HG03103 (cell line): Measurements from ENCODE around the gene SAMD9.
"Not testable (repeated sequence)": the region's sequence is repeated elsewhere in the genome, so short reads cannot be mapped to it uniquely, and the experiment has no call there.

Experiments
- ATAC-seq: cut with Tn5 transposase; IDR thresholded peaks from one replicate; pipeline ENCODE4 v1.9.1; 2021; ENCODE audit warnings: low read depth; ENCODE audit not compliant: unreplicated experiment

The SAMD9 gene

GRCh38 chr7:93117852-93118530 is at the start of gene SAMD9:
Gene SAMD9 (minus strand): TSS chr7:93117979. CDS start chr7:93106097, 11,882 bp downstream.
- ATAC-seq: peak; percentile 100

- ATAC-seq: peak; percentile 94
Observed at GRCh38 chr7:93165447-93165846, 47.7 kb upstream of the SAMD9 start.

- no peak for ATAC-seq
Observed at GRCh38 chr7:93164766-93165165, 47.0 kb upstream of the SAMD9 start.

DNA sequence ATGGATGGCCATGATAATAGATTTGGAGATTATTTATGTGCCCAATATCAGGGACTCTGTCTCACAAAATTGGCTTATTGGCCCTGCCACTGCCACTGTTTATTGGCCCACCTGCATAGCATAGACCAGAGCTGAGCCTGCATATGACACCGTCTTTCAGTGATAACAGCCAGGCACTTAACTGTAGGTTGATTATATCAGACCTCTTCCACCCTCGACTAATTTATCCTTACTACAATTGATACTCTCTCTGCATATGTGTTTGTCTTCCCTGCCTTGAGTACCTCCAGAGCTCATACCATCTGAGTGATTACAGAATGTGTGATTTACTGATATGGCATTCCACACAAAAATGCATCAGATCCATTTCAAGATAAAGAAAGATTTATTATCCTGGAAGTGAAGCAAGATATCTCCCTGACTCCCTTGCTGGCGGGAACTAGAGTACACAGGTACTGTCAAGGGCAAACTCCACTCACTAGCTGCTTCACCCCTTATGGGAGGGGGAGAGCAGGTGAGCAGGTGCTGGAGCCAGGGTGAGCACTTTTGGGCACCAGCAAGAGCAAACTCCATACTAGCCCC is 43.5 kb upstream of the SAMD9 start:
- no peak for ATAC-seq

DNA sequence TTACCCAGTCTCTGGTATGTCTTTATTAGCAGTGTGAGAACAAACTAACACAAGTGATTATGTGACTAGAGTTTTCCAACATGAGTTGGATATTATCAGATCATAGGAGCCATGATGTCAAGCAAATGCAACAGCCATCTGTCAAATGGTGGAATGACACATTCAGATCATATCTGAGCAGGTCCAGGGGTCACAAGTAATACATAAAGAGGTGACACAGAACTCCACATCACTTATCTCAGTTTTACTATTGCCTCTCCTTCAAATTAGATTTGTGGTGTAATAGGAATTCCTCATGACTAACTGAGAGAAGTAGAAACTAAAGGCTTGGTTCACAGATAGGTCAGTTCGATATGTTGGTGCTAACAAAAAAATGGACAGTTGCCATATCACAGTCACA is 42.6 kb upstream of the SAMD9 start:
- no peak for ATAC-seq

- ATAC-seq: no peak
Observed at GRCh38 chr7:93159490-93159889, 41.7 kb upstream of the SAMD9 start.

DNA sequence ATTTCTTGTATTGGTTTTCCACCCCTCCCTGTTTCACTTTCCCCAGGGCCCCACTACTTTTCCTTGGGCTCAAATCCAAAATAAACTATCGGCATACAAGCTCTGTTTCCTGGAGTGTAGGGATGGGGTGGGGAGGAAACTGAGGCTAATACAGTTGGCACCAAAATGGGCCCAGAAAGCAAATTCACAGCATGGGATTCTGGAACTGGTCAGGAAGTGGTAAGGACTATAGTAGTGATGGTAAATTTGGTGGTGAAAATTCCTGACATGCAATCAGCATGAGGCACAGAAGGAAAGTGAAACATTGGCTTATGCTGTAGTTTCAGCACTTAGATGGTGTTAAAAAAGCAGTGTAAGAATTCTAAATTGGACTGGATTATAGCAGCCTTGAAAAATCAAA is 39.1 kb upstream of the SAMD9 start:
- ATAC-seq: no peak

GRCh38 chr7:93150200-93150835 is 32.5 kb upstream of the SAMD9 start:
- no peak for ATAC-seq

DNA sequence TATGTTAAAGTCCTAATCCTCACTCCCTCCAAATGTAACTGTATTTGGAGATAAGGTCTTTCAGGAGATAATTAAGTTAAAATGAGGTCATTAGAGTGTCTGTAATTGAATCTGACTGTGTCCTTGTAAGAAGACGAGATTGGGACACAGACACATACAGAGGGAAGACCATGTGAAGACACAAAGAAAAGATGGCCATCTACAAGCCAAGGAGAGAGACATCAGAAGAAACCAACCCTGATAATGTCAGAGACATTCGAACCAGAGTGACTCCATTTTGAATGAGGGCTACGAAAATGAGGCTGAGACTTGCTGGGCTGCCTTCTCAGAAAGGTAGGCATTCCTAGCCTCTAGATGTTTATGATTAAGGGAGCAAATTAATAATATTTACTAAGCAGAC is 30.9 kb upstream of the SAMD9 start:
- ATAC-seq: no peak

GRCh38 chr7:93148144-93148543 is 30.4 kb upstream of the SAMD9 start, which contains the start of gene SAMD9L:
Gene SAMD9L (minus strand): TSS chr7:93148385. CDS start chr7:93135971, 12,414 bp downstream.
- ATAC-seq: peak; percentile 54

GRCh38 chr7:93147363-93147762 is 29.6 kb upstream of the SAMD9 start:
- peak; percentile 74 for ATAC-seq

GRCh38 chr7:93146472-93147141 is 28.8 kb upstream of the SAMD9 start:
- peak; percentile 24 for ATAC-seq

DNA sequence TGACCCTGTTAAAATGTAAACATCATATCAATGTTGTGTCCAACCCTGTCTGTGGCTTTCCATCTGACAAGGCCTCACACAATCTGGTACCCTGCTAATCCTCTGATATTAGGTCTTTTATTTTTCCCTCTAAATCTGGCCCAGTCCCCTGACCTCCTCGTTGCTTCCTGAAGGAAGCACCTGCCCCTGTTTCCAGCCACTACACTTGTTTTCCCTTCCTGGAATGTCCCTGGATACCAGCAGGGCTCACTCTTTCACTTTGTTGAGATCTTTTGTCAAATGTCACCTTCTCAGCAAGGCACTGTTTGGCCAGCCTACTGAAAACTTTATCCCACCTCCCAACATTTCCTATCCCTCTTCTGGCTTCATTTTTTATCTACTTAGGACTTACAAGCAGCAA is 28.3 kb upstream of the SAMD9 start:
- ATAC-seq: no peak

- ATAC-seq: no peak
Observed at GRCh38 chr7:93145354-93145753, 27.6 kb upstream of the SAMD9 start.

DNA sequence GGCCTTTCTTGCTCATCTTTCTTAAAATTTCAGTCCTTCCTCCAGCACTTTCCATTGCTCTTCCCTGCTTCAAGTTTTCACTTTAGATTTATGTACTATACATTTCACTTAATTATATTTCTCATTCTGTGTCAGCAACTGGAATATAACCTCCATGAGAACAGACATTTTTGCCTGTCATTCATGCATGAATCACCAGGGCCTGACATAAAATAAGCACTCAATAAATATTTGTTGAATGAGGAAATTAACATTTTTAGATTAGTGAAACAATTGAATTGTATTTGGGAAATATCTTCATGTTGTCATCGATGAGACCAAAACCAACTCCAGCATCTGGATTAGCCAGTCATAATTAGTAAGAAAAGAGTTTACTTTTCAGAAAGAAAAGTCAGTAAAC is 24.3 kb upstream of the SAMD9 start:
- ATAC-seq: no peak

DNA sequence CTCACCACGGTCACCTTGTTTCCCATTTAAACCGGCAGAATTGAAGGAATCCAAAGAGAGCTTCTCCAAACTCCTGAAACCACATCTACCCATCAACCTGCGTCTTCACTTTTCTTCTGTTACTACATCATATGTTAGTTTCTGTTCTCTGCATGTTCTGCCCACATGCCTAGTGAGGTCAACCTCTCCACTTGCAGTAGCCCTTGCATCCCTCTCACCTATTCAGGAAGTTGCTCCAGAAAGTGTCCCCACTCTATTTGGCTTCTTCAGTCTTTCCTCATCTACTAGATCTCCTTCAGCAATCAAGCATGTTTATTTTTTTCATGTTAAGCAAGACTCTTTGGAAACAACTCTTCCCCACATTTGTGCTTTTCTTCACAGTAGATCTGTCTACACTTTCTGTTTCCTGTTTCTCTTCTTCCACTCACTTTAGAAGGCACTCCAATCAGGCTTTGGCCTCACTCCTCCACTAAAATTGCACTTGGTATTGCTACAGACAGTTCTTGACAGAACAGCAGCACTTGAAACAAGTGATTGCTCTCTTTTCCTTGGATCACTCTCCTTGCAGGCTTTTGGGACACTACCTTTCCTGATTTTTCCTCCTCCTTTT is 22.9 kb upstream of the SAMD9 start:
- ATAC-seq: no peak

GRCh38 chr7:93138576-93138975 is 20.8 kb upstream of the SAMD9 start:
- ATAC-seq: no peak

GRCh38 chr7:93133005-93133404 is 15.2 kb upstream of the SAMD9 start:
- no peak for ATAC-seq

DNA sequence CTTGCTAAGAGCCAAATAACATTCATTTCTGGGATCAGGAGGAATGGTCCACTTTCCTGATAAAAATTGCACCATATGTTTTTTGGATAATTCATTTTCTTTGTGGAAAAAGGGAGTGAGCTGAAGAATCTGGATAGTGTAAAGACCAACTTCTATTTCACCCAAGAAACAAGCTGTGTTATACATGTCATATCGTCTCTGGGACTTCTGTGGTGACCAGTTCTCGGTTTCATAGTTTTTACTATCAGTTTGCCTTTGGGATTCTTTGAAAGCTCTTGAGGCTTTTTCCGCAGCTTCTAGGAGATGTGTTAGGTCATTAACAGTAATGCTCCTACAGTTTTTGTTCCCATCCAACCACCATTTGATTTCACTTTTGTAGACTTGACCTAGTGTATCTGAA is 14.4 kb upstream of the SAMD9 start:
- no peak for ATAC-seq

DNA sequence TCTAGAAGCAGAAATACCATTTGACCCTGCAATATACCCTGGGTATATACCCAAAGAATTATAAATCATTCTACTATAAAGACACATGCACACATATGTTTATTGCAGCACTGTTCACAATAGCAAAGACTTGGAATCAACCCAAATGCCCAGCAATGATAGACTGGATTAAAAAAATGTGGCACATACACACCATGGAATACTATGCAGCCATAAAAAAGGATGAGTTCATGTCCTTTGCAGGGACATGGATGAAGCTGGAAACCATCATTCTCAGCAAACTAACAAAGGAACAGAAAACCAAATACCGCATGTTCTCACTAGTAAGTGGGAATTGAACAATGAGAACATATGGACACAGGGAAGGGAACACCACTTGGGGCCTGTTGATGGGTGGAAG is 9.2 kb upstream of the SAMD9 start:
- ATAC-seq: not testable (repeated sequence)

DNA sequence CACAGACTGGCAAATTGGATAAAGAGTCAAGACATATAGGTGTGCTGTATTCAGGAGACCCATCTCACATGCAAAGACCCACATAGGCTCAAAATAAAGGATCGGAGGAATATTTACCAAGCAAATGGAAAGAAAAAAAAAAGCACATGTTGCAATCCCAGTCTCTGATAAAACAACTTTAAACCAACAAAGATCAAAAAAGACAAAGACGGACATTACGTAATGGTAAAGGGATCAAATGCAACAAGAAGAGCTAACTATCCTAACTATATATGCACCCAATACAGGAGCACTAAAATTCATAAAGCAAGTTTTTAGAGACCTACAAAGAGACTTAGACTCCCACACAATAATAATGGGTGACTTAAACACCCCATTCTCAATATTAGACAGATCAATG is 5.8 kb upstream of the SAMD9 start:
- ATAC-seq: not testable (repeated sequence)
